OCI-LY1 (cell line): Measurements from ENCODE around the gene APEX1.

ENCODE experiments used
- H2AFZ ChIP-seq: fragments of 200-600 bp; sonication (generic), shearing (Covaris generic); 2 replicates; pipeline ENCODE4 v1.6.0; 2014; ENCODE audit warnings: antibody characterized with exemption, mild to moderate bottlenecking, low read length
- H3F3A ChIP-seq: fragments of 200-600 bp; sonication (generic), shearing (Covaris generic); 2 replicates; pipeline ENCODE4 v1.6.0; 2014; ENCODE audit warnings: mild to moderate bottlenecking, antibody characterized with exemption, low read length, moderate library complexity; ENCODE audit not compliant: insufficient read depth
- H3K27ac ChIP-seq: fragments of 200-600 bp; sonication (generic); 2 replicates; pipeline ENCODE4 v1.5.1; 2014; ENCODE audit warnings: low read length, mixed run types, mild to moderate bottlenecking, low read depth; ENCODE audit not compliant: poor library complexity, severe bottlenecking
- H3K27me3 ChIP-seq: fragments of 200-600 bp; sonication (generic); 2 replicates; pipeline ENCODE4 v1.6.0; 2014; ENCODE audit warnings: antibody characterized with exemption, mild to moderate bottlenecking, low read length, moderate library complexity; ENCODE audit not compliant: insufficient read depth
- H3K36me3 ChIP-seq: fragments of 200-600 bp; sonication (generic); 2 replicates; pipeline ENCODE4 v1.6.1; 2014; ENCODE audit warnings: mild to moderate bottlenecking, antibody characterized with exemption, low read length, moderate library complexity, mixed read lengths; ENCODE audit not compliant: insufficient read depth
- H3K4me1 ChIP-seq: fragments of 200-600 bp; sonication (generic); 2 replicates; pipeline ENCODE4 v1.5.1; 2014; ENCODE audit warnings: mild to moderate bottlenecking, low read length, moderate library complexity; ENCODE audit not compliant: insufficient read depth, severe bottlenecking
- H3K4me2 ChIP-seq: fragments of 200-600 bp; sonication (generic), shearing (Covaris generic); 2 replicates; pipeline ENCODE4 v1.6.1; 2014; ENCODE audit warnings: low read length
- H3K4me3 ChIP-seq: fragments of 200-600 bp; sonication (generic); 2 replicates; pipeline ENCODE4 v1.5.1; 2014; ENCODE audit warnings: low read length, low read depth, mild to moderate bottlenecking, mixed read lengths; ENCODE audit not compliant: poor library complexity, severe bottlenecking
- H3K79me2 ChIP-seq: fragments of 200-600 bp; shearing (Covaris generic); 2 replicates; pipeline ENCODE4 v1.6.1; 2016; ENCODE audit warnings: mixed run types, low read length, mixed read lengths; ENCODE audit not compliant: insufficient read depth
- H3K9ac ChIP-seq: fragments of 200-600 bp; sonication (generic), shearing (Covaris generic); 2 replicates; pipeline ENCODE4 v1.6.1; 2014; ENCODE audit warnings: mild to moderate bottlenecking, low read length, mixed read lengths
- H3K9me2 ChIP-seq: fragments of 200-600 bp; sonication (generic), shearing (Covaris generic); 2 replicates; pipeline ENCODE4 v1.6.1; 2014; ENCODE audit warnings: low read depth, mild to moderate bottlenecking, low read length, mixed read lengths
- H3K9me3 ChIP-seq: fragments of 200-600 bp; shearing (Covaris generic); 2 replicates; pipeline ENCODE4 v1.6.1; 2014; ENCODE audit warnings: low read length, mixed read lengths
- H4K20me1 ChIP-seq: fragments of 200-600 bp; sonication (generic), shearing (Covaris generic); 2 replicates; pipeline ENCODE4 v1.6.0; 2016; ENCODE audit warnings: mild to moderate bottlenecking, low read length; ENCODE audit not compliant: insufficient read depth
- CTCF ChIP-seq: fragments of 200-600 bp; sonication (generic), shearing (Covaris generic); IDR thresholded peaks from 2 replicates; pipeline ENCODE4 v1.5.1; 2017; ENCODE audit warnings: mild to moderate bottlenecking, antibody characterized with exemption, low read length, moderate library complexity, mixed read lengths
- EZH2 ChIP-seq: fragments of 200-600 bp; sonication (generic), shearing (Covaris generic); IDR thresholded peaks from 2 replicates; pipeline ENCODE4 v1.8.0; 2017; ENCODE audit warnings: borderline replicate concordance, mixed run types, mild to moderate bottlenecking, antibody characterized with exemption, low read length, moderate library complexity, mixed read lengths

Gene APEX1

GRCh38 chr14:20478894-20479293 is 23.9 kb downstream of the APEX1 start:
- TF ChIP-seq EZH2 (no peak), CTCF (no peak)
- Histone ChIP-seq H3K9me3 (no peaks in the 10 kb centered on the region), H3F3A (no peaks in the 10 kb centered on the region), H2AFZ (no peak overlapping the region), H3K9ac (no peak overlapping the region), H3K79me2 (no peaks in the 10 kb centered on the region), H3K4me2 (no peak overlapping the region), H4K20me1 (no peaks in the 10 kb centered on the region), H3K4me3 (no peak overlapping the region), H3K9me2 (no peaks in the 10 kb centered on the region), H3K27ac (no peak overlapping the region), H3K4me1 (no peaks in the 10 kb centered on the region), H3K27me3 (no peaks in the 10 kb centered on the region), H3K36me3 (peaks cover 55% of the 10 kb centered on the region)

- Histone ChIP-seq H3K9me3 (no peaks in the 10 kb centered on the region), H3K27ac (no peak overlapping the region), H3K9ac (no peak overlapping the region)
These were observed 27.4 kb downstream of the APEX1 start for GRCh38 chr14:20482382-20482781.

DNA sequence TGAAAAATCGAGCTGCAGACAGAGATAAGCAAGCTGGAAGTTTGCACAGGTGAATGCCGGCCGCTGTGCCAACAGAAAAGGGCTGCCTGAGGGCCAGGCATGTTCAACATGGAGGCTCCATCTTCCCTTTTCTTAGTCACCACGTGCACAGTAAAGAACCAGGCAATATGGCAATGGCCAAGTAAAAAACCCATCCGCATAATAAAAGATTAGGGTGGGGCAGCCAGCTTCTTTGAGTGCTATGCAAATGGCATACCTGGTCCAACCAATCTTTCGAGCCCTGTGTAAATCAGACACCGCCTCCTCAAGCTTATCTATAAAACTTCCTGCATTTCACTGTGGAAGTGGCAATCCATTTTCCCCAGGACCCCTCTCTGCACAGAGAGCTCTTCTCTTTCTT is 30.9 kb downstream of the APEX1 start:
- Histone ChIP-seq H3K79me2 (no peaks in the 10 kb centered on the region), H3K4me2 (no peak overlapping the region), H4K20me1 (no peaks in the 10 kb centered on the region), H3K9me3 (no peaks in the 10 kb centered on the region), H3K27me3 (no peaks in the 10 kb centered on the region), H3K9me2 (no peaks in the 10 kb centered on the region), H3K4me3 (no peak overlapping the region), H3K27ac (no peak overlapping the region), H3F3A (no peaks in the 10 kb centered on the region), H3K9ac (no peak overlapping the region), H3K36me3 (no peaks in the 10 kb centered on the region), H3K4me1 (no peaks in the 10 kb centered on the region), H2AFZ (no peak overlapping the region)
- no peak for TF ChIP-seq CTCF
- no peak for TF ChIP-seq EZH2

More at GRCh38 chr14:20482382-20482781, 27.4 kb downstream of the APEX1 start:
- Histone ChIP-seq H2AFZ (no peak overlapping the region), H3K27me3 (no peaks in the 10 kb centered on the region), H3K4me3 (no peak overlapping the region), H3K9me2 (no peaks in the 10 kb centered on the region), H4K20me1 (no peaks in the 10 kb centered on the region), H3K36me3 (peaks cover 20% of the 10 kb centered on the region), H3F3A (no peaks in the 10 kb centered on the region), H3K4me1 (no peaks in the 10 kb centered on the region), H3K79me2 (no peaks in the 10 kb centered on the region), H3K4me2 (no peak overlapping the region)
- TF ChIP-seq EZH2 (no peak), CTCF (no peak)
